ENCODE measurements around the gene SETD6. TPM values are rescaled to one million over a fixed set of nuclear protein-coding genes. Genes with fewer than 3 reads are reported as not detected.

The SETD6 gene
- total and polyA plus RNA-seq, 2 experiments from 2014 or later: 39.7 to 54.0 TPM

DNA sequence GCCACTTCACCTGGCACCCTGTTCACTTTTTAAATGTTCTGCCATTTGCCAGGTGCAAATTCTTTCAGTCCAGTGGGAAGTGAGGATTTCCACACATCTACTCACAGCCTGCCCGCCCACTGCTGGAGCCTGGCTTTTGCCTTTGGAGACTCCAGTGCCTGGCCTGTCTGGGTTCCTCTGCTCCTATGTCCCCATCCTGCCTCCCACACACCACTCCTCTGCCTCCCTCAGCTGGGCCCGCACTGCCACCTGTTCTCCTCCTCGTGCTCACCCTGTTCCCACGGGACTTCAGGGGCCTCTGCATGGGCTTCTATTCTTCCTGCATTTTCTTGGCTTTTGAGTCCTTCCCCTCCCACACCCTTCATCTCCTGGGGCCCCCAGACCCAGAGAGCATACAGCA, 23.3 kb upstream of the SETD6 start (continued):
- TF ChIP-seq, protein P1, sequence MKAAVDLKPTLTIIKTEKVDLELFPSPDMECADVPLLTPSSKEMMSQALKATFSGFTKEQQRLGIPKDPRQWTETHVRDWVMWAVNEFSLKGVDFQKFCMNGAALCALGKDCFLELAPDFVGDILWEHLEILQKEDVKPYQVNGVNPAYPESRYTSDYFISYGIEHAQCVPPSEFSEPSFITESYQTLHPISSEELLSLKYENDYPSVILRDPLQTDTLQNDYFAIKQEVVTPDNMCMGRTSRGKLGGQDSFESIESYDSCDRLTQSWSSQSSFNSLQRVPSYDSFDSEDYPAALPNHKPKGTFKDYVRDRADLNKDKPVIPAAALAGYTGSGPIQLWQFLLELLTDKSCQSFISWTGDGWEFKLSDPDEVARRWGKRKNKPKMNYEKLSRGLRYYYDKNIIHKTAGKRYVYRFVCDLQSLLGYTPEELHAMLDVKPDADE (IDR thresholded peaks at IDR 0.05): no peak
- TF ChIP-seq EZH2 (IDR thresholded peaks at IDR 0.05; ENCODE audit: low read depth, unreplicated experiment) (no peak), CREB1 (CRISPR knock-in tag; IDR thresholded peaks at IDR 0.05; ENCODE audit: low read depth) (no peak), ZNF114 (CRISPR knock-in tag; IDR thresholded peaks at IDR 0.05) (no peak), EZH2phosphoT487 (IDR thresholded peaks at IDR 0.05; ENCODE audit: unreplicated experiment) (no peak), ZNF331 (CRISPR knock-in tag; IDR thresholded peaks at IDR 0.05; ENCODE audit: low read depth) (no peak), JUNB (IDR thresholded peaks at IDR 0.05; ENCODE audit: unreplicated experiment) (no peak), NANOG (IDR thresholded peaks at IDR 0.05; ENCODE audit: borderline replicate concordance) (no peak)
- TF ChIP-seq, protein P2, sequence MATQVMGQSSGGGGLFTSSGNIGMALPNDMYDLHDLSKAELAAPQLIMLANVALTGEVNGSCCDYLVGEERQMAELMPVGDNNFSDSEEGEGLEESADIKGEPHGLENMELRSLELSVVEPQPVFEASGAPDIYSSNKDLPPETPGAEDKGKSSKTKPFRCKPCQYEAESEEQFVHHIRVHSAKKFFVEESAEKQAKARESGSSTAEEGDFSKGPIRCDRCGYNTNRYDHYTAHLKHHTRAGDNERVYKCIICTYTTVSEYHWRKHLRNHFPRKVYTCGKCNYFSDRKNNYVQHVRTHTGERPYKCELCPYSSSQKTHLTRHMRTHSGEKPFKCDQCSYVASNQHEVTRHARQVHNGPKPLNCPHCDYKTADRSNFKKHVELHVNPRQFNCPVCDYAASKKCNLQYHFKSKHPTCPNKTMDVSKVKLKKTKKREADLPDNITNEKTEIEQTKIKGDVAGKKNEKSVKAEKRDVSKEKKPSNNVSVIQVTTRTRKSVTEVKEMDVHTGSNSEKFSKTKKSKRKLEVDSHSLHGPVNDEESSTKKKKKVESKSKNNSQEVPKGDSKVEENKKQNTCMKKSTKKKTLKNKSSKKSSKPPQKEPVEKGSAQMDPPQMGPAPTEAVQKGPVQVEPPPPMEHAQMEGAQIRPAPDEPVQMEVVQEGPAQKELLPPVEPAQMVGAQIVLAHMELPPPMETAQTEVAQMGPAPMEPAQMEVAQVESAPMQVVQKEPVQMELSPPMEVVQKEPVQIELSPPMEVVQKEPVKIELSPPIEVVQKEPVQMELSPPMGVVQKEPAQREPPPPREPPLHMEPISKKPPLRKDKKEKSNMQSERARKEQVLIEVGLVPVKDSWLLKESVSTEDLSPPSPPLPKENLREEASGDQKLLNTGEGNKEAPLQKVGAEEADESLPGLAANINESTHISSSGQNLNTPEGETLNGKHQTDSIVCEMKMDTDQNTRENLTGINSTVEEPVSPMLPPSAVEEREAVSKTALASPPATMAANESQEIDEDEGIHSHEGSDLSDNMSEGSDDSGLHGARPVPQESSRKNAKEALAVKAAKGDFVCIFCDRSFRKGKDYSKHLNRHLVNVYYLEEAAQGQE (IDR thresholded peaks at IDR 0.05; ENCODE audit: unreplicated experiment): no peak

DNA sequence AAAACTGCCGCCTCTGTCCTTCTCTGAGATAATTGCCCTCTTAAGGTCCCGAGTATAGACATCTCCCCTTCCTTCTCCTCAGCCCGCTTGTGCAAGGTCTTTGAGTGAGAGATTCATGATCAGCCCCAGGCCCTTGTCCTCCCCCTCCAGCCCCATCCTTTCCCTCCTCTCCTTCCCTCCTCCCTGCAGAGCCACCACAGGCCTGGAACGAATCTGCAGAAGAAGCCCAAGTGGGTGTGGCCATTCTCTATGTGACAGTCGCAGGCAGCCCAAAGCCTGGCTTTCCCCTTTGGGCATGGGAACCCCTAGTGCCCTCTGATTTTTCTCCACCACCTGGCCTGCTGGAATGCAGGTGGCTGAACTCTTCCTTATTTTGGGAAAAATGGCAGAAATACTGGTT, 22.6 kb upstream of the SETD6 start:
- H4K20me1 ChIP-seq (replicated peaks; ENCODE audit: insufficient read depth): no peaks in the 10 kb centered on the region; the same call in 1 of the 2 replicates
- peaks cover 29% of the 10 kb centered on the region for H3K4me1 Mint-ChIP-seq
- H3K79me2 ChIP-seq (replicated peaks; ENCODE audit: insufficient read depth): no peaks in the 10 kb centered on the region
- H3K27ac ChIP-seq (ENCODE audit: low read depth): no peak overlapping the region
- DNase-seq (ENCODE audit: low spot score) (peak; percentile 60), ATAC-seq (peak; percentile 6; the same call in 2 of the 3 replicates)
- no peak overlapping the region for H3K4me3 ChIP-seq
- no peaks in the 10 kb centered on the region for H3K27me3 ChIP-seq (ENCODE audit: insufficient read depth)
- no peak overlapping the region for H3K27ac Mint-ChIP-seq
- no peaks in the 10 kb centered on the region for H3K36me3 ChIP-seq (ENCODE audit: insufficient read depth)
- no peaks in the 10 kb centered on the region for H3K36me3 Mint-ChIP-seq (ENCODE audit: low read depth)
- no peaks in the 10 kb centered on the region; the same call in 2 of the 3 replicates for H3K9me3 Mint-ChIP-seq
- H3K4me3 Mint-ChIP-seq: no peak overlapping the region
- H3K9me2 ChIP-seq (ENCODE audit: insufficient read depth): no peaks in the 10 kb centered on the region
- H3K4me2 ChIP-seq: no peak overlapping the region
- no peaks in the 10 kb centered on the region for H3F3A ChIP-seq (replicated peaks; ENCODE audit: low read depth)
- H3K4me1 ChIP-seq (ENCODE audit: insufficient read depth): no peaks in the 10 kb centered on the region; the same call in 1 of the 2 replicates
- H3K27me3 Mint-ChIP-seq (ENCODE audit: insufficient read depth, low read depth, poor library complexity): peaks cover 24% of the 10 kb centered on the region
- no peak overlapping the region for H2AFZ ChIP-seq
- TF ChIP-seq, protein P2 (IDR thresholded peaks at IDR 0.05; ENCODE audit: unreplicated experiment): no peak
- no peak for TF ChIP-seq JUNB (IDR thresholded peaks at IDR 0.05; ENCODE audit: unreplicated experiment)
- TF ChIP-seq, protein P1 (IDR thresholded peaks at IDR 0.05): no peak
- TF ChIP-seq ZNF331 (CRISPR knock-in tag; IDR thresholded peaks at IDR 0.05; ENCODE audit: low read depth): no peak

All from GM23338 (cell line).